Muscle layer of duodenum (tissue), 2 donors: ENCODE results near the gene HSPA1L.
"Not testable (repeated sequence)": the region's sequence is repeated elsewhere in the genome, so short reads cannot be mapped to it uniquely, and the experiment has no call there.

Source experiments
- H3K27ac ChIP-seq: one replicate; pipeline ENCODE4 v1.7.0; 2013; ENCODE audit warnings: mild to moderate bottlenecking, low read length
- H3K27me3 ChIP-seq: one replicate; pipeline ENCODE4 v1.7.0; 2013; ENCODE audit warnings: low read depth, mild to moderate bottlenecking, control low read depth, low read length
- H3K36me3 ChIP-seq, 2 donors: one replicate each; pipeline ENCODE4 v1.7.0; 2013; ENCODE audit warnings: low read length in 2 of 2, control low read depth in 1 of 2, mild to moderate bottlenecking in 1 of 2; ENCODE audit not compliant: insufficient read depth in 2 of 2, control insufficient read depth in 1 of 2
- H3K4me1 ChIP-seq, 2 donors: one replicate each; pipeline ENCODE4 v1.7.0; 2013; ENCODE audit warnings: low read length in 2 of 2, mild to moderate bottlenecking in 2 of 2, control low read depth in 1 of 2, moderate library complexity in 1 of 2; ENCODE audit not compliant: insufficient read depth in 2 of 2, control insufficient read depth in 1 of 2
- H3K4me3 ChIP-seq, 2 donors: one replicate each; pipeline ENCODE4 v1.7.0; 2013; ENCODE audit warnings: low read length in 2 of 2, low read depth in 1 of 2, mild to moderate bottlenecking in 1 of 2
- H3K9me3 ChIP-seq, 2 donors: one replicate each; pipeline ENCODE4 v1.7.0; 2013; ENCODE audit warnings: low read length in 2 of 2, control low read depth in 1 of 2, mild to moderate bottlenecking in 1 of 2; ENCODE audit not compliant: control insufficient read depth in 1 of 2
- donor health status: healthy.

HSPA1L gene

DNA sequence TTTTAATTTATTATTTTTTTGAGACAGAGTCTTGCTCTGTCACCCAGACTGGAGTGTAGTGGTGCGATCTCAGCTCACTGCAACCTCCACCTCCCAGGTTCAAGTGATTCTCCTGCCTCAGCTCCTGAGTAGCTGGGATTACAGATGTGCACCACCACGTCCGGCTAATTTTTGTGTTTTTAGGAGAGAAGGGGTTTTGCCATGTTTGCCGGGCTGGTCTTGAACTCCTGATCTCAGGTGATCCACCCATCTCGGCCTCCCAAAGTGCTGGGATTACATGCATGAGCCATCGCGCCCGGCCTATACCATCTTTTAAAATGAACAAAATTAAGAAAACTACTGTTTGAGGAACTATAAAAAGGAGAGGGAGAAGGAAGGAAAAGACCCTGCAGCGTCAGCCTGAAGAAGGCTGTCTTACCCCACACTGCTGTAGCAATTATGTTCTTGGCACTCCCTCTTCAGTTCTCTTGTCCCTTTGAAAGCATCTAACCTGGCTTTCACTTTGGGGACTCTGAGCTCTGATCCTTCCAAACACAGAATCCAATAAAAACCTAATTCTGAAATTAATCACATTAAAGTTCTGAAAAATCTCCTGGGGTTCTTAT is 8.6 kb upstream of the HSPA1L start:
- H3K9me3 ChIP-seq, H3K27me3 ChIP-seq, H3K4me3 ChIP-seq, H3K36me3 ChIP-seq: not testable (repeated sequence)
- peak overlapping the region; percentile 99 for H3K27ac ChIP-seq
- peaks cover 8 to 22% of the 10 kb centered on the region in 2 donors for H3K4me1 ChIP-seq

DNA sequence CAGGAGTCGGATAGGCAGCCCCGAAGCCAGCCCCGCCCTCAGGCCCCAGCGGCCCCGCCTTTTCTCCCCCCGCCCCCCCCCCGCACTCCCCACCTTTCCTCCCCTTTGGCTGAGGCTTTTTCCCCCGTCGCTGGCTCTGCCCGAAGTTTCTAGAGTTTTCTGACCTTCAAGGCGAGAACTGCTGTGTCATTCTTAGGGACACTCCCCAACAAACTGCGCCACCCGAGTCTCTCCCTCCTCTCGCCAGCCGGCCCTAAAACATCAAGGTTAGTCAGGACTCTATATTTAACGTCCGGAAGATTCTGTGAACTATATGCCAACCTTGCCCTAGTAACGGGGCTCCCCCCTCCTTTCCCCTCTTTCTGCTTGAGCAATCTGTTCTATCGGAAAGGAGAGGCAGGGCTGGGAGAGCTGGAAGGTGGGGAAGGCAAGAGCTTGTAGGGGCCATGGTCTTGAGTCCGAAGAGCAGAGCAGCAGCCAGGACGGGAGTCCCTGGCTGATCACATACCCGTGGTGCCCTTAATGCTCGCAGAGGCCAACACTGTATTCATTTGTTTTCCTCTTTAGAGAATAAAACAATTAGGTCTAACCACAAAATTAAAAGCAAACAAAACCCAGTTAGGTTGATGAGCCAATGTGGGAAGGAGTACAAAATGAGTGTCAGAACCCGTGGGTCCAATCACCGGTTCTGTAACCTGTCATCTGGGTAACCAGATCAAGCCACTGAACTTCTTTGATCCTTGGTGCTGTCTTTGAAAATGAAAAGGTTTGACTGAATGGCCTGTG is 7.1 kb upstream of the HSPA1L start:
- Histone ChIP-seq H3K27ac (peak overlapping the region; percentile 99), H3K4me3 (peak overlapping the region; percentile 62 to 73), H3K36me3 (peaks cover 0 to 6% of the 10 kb centered on the region in 2 donors), H3K27me3 (no peaks in the 10 kb centered on the region), H3K4me1 (peaks cover 8 to 27% of the 10 kb centered on the region in 2 donors), H3K9me3 (no peaks in the 10 kb centered on the region)

DNA sequence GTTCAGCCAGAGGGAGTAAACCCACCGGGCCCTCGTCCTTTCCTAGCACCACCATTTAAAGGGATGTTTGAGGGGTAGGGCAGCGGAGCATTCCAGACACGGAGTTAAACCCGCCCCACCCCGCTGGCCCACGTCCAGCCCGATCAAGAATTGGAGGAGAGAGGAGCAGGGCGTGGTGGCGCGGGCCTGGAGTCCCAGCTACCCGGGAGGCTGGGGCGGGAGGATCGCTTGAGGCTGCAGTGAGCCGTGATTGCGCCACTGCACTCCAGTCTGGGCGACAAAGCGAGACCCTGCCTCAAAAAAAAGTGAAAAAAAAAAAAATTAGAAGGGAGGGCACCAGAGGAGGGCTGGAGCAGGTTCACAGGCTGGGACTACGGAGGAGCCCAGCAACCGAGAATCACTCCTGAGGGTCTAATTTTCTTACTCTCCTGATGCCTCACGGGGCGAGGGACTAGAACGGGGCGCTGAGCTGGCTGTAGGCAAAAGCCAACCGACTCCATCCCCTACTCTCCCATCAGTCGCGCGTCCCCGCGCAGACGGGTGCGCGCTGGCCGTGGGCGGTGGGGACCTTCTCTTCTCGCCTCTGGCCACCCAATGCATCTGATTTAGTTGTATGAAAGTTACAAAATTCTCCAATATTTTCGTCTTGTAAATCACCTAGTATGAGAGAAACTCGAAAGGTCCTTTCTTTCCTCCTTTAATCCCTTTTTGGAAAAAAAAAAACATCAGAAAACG is 6.4 kb upstream of the HSPA1L start:
- Histone ChIP-seq H3K27me3 (no peaks in the 10 kb centered on the region), H3K4me1 (peaks cover 8 to 27% of the 10 kb centered on the region in 2 donors), H3K27ac (peak overlapping the region; percentile 99), H3K4me3 (peak overlapping the region; percentile 62 to 73), H3K36me3 (peaks cover 0 to 6% of the 10 kb centered on the region in 2 donors), H3K9me3 (no peaks in the 10 kb centered on the region)

GRCh38 chr6:31820399-31820798 is 5.3 kb upstream of the HSPA1L start:
- Histone ChIP-seq H3K4me3 (peak overlapping the region in 1 of 2 donors; percentile 62), H3K27ac (peak overlapping the region; percentile 59), H3K4me1 (peaks cover 8 to 27% of the 10 kb centered on the region in 2 donors)
- not testable (repeated sequence) for H3K27me3 ChIP-seq, H3K9me3 ChIP-seq, H3K36me3 ChIP-seq

DNA sequence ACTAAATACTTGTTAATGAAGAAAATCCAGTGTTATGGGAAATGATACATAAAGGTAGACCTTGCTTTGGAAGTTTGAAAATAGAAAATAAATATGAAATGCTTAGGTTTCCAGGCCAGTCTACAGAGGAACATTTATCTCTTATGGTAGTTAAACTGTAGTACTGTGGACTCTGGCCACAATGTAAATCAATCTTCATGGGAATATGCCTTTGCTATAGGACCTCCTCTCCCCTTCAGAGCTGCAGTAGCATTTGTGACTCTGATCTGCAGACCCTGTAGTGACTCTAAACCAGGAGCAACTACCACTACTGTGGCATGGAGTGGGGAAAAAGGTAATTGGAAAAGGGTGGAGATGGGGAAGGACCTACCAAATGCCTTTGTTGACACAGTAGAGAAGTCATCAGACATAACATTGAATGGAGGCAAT is 4.8 kb upstream of the HSPA1L start:
- Histone ChIP-seq H3K4me3 (no peak overlapping the region), H3K4me1 (peaks cover 8 to 27% of the 10 kb centered on the region in 2 donors)

DNA sequence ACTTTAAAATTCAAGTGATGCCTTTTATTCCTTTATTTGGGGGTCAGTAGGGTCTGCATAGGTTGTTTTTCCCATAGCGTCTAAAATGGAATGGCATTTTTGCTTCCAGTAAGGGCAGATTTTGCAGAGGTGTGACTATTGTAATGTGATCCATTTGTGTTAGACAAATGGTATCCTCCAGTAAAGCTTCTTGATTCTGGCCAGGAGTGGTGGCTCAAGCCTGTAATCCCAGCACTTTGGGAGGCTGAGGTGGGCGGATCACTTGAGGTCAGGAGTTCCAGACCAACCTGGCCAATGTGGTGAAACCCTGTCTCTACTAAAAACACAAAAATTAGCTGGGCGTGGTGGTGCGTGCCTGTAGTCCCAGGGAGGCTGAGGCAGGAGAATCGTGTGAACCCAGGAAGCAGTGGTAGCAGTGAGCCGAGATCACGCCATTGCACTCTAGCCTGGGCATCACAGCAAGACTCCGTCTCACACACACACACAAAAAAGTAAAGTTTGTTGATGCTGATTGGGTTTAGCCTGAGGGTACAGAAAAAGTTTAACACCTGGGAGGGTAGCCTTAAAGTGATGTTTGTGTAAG is 2.9 kb upstream of the HSPA1L start:
- H3K4me1 ChIP-seq = peaks cover 12 to 34% of the 10 kb centered on the region in 2 donors

More for the DNA sequence above, 4.8 kb upstream of the HSPA1L start:
- Histone ChIP-seq H3K27ac (peak overlapping the region; percentile 59), H3K27me3 (no peaks in the 10 kb centered on the region), H3K9me3 (no peaks in the 10 kb centered on the region), H3K36me3 (peaks cover 0 to 6% of the 10 kb centered on the region in 2 donors)

DNA sequence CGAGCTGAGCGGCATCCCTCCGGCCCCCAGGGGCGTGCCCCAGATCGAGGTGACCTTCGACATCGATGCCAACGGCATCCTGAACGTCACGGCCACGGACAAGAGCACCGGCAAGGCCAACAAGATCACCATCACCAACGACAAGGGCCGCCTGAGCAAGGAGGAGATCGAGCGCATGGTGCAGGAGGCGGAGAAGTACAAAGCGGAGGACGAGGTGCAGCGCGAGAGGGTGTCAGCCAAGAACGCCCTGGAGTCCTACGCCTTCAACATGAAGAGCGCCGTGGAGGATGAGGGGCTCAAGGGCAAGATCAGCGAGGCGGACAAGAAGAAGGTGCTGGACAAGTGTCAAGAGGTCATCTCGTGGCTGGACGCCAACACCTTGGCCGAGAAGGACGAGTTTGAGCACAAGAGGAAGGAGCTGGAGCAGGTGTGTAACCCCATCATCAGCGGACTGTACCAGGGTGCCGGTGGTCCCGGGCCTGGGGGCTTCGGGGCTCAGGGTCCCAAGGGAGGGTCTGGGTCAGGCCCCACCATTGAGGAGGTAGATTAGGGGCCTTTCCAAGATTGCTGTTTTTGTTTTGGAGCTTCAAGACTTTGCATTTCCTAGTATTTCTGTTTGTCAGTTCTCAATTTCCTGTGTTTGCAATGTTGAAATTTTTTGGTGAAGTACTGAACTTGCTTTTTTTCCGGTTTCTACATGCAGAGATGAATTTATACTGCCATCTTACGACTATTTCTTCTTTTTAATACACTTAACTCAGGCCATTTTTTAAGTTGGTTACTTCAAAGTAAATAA is 2.2 kb upstream of the HSPA1L start:
- Histone ChIP-seq H3K4me3 (peak overlapping the region; percentile 57 to 78), H3K27ac (peak overlapping the region; percentile 75), H3K4me1 (peaks cover 8 to 31% of the 10 kb centered on the region in 2 donors)
- not testable (repeated sequence) for H3K9me3 ChIP-seq, H3K36me3 ChIP-seq, H3K27me3 ChIP-seq

More for the DNA sequence above, 2.9 kb upstream of the HSPA1L start:
- Histone ChIP-seq H3K27ac (peak overlapping the region; percentile 75), H3K4me3 (peak overlapping the region; percentile 57 to 78)
- H3K27me3 ChIP-seq, H3K9me3 ChIP-seq, H3K36me3 ChIP-seq: not testable (repeated sequence)

DNA sequence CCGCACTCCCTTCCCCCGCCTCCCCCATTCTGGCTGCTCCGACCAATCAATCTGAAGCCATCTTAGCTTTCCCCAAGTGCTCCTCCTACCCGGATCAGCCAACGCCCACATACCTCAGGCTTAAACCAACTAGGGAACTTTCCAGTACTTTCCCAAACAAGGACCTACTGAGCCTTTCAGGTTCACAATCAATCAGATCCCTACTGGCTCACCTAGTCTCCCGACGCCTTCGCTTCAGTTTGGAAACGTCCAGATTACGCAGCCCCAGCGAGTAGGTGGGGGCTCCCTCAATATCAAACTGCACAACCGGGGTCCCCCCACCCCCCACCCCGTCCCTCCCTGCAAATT is 432 bp downstream of the HSPA1L start:
- peaks cover 4 to 21% of the 10 kb centered on the region in 2 donors for H3K4me1 ChIP-seq
- no peaks in the 10 kb centered on the region for H3K36me3 ChIP-seq
- H3K27ac ChIP-seq = peak overlapping the region; percentile 95
- peak overlapping the region; percentile 59 to 66 for H3K4me3 ChIP-seq
- H3K9me3 ChIP-seq = no peaks in the 10 kb centered on the region
- H3K27me3 ChIP-seq = no peaks in the 10 kb centered on the region

- no peaks in the 10 kb centered on the region for H3K9me3 ChIP-seq
- no peaks in the 10 kb centered on the region for H3K27me3 ChIP-seq
- H3K36me3 ChIP-seq = no peaks in the 10 kb centered on the region
- peak overlapping the region; percentile 87 for H3K27ac ChIP-seq
- no peak overlapping the region for H3K4me3 ChIP-seq
- H3K4me1 ChIP-seq = peaks cover 4 to 11% of the 10 kb centered on the region in 2 donors
Observed at GRCh38 chr6:31813465-31813849, 1.6 kb downstream of the HSPA1L start.

GRCh38 chr6:31811645-31812044 is 3.4 kb downstream of the HSPA1L start:
- H3K9me3 ChIP-seq = no peaks in the 10 kb centered on the region
- H3K27ac ChIP-seq = no peak overlapping the region
- no peak overlapping the region for H3K4me3 ChIP-seq
- no peaks in the 10 kb centered on the region for H3K36me3 ChIP-seq
- H3K27me3 ChIP-seq = no peaks in the 10 kb centered on the region
- H3K4me1 ChIP-seq = peaks cover 4 to 13% of the 10 kb centered on the region in 2 donors
